GM19193 (cell line): ENCODE data around the gene MAP2K2.

Experiments
- POLR2A ChIP-seq: IDR thresholded peaks from 4 replicates; pipeline ENCODE4 v1.6.1; 2011; ENCODE audit not compliant: insufficient read depth, insufficient read length; ENCODE audit errors: extremely low read depth

MAP2K2 gene

GRCh38 chr19:4046946-4047683 lies 76.8 kb downstream of the MAP2K2 start:
- TF ChIP-seq POLR2A = no peak

GRCh38 chr19:4046362-4046691 lies 77.6 kb downstream of the MAP2K2 start:
- TF ChIP-seq POLR2A = no peak

- no peak for TF ChIP-seq POLR2A
Measured at GRCh38 chr19:4045597-4046361, 78.1 kb downstream of the MAP2K2 start.

GRCh38 chr19:4044990-4045465 lies 78.9 kb downstream of the MAP2K2 start:
- TF ChIP-seq POLR2A = no peak

- no peak for TF ChIP-seq POLR2A
Measured at GRCh38 chr19:4043966-4044715, 79.8 kb downstream of the MAP2K2 start.

GRCh38 chr19:4043401-4043800 lies 80.5 kb downstream of the MAP2K2 start:
- TF ChIP-seq POLR2A = no peak

- TF ChIP-seq POLR2A = no peak
Measured at GRCh38 chr19:4042731-4043082, 81.2 kb downstream of the MAP2K2 start.

GRCh38 chr19:4042064-4042730 lies 81.7 kb downstream of the MAP2K2 start:
- TF ChIP-seq POLR2A = no peak
